ENCODE results near the gene ETV6.

ETV6 gene

DNA sequence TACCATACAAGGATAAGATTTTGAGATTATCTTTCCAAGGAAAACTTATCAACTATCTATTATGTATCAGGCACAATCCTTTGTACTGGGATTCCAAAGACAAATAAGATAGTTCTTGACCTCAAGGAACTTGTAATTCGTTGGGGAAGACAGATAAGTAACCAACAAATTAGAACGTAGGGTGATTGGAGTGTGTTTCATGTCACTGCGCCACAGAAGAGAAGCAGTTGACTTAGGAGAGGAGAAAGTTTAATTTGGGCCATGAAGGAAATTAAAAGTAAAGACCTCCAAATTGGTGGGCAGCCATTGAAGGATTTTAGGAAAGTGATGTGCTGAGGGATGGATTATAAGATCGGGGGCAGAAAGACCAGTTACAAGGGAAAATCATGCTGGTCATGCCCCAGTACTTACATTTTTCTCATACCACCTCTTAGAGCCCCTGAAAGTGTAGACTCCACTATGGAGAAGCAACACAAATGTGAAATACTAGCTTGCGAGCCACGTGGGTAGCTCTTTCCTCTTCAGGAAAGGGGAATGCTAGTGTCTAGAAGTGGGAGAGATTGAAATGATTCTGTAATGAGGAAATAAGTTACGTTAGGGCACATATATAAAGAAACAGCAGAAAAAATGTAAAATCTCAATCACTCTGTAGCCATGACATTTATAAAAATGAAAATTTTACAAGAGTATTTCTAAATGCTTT, 148.7 kb downstream of the ETV6 start:
- DNase-seq (ENCODE audit: low read depth in 2 of 3, low spot score in 2 of 3), result no peak

DNA sequence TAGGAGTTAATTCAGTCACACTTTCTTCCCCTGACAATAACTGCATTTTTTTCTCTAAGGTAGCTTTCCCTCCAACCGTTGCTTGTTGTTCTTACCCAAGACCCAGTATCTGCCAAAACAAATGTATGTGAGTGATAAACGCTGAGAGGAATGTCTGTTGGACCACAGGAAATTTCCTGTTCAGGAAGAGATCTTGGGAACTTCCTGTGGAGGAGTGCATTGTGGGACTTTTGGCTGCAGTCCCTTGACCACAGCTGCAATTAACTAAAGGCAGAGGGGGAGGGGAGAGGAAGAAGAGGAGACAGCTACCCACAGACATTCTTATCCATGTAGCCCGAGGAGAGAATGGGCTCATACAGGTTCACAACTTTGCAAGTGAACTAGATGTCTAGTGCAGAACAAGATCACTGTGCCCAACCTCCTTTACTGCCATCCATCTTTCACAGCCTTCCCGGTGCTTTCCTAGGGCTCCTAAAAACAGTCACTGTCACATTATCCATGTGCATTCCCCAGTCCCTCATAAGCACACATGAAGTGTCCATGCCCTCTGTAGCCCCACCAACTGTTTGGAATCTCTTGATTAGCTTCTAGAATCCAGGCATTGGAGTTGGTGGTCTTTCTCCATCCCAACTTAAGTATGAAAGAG, 149.5 kb downstream of the ETV6 start:
- DNase-seq (ENCODE audit: low read depth in 2 of 3, low spot score in 2 of 3), result no peak

DNA sequence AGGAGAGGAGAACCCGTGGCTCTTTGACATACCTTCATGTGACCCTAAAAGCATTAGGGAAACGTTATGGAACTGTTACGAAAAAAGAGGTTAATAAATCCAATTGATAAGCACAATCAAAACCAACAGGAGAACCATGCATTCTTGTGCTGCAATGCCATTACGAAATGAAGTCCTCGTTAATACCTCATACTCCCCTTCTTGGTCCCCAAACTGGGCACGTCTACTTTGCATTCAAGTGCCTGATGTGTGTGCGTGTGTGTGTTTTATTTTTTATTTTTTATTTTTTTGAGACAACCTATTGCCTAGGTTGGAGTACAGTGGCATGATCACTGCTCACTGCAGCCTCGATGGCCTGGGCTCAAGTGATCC, 150.0 kb downstream of the ETV6 start:
- DNase-seq (ENCODE audit: low read depth in 2 of 3, low spot score in 2 of 3), result no peak

DNA sequence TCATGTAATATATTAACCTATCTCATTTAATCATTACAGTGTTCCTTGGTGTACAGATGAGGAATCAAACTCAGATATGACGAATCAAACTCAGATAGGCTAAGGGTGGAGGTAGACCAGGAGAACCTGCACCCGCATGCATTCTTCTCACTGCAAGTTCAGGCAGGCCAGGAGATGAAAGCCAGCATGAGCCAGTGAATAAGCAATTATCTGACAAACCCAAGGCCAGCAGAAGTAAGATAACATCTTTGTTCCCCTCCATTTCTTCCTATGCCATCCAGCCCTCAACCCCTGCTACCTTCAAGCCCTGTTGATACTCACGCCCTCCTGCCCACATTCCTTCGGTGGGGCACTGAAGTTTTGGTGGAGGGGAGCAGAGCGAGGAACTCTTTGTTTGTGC, 152.2 kb downstream of the ETV6 start:
- no peak for DNase-seq (ENCODE audit: low read depth in 2 of 3, low spot score in 2 of 3)

DNA sequence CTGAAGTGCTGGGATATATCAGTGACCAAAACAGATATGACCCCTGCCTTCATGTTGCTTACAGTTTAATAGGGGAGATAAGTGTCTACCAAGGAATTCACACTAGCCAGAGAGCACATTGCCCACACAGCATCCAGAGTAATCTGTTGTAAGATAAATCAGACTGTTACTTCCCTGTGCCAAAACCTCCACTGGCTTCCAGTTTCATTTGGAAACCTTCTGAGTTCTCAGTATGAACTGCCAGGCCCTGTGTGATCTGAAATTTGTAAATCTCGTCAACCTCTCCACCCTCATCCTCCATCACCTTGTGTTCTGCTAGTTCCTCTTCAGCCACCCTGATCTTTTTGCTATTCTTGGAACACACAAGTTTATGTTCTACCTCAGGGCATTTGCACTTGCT, 154.7 kb downstream of the ETV6 start:
- no peak for DNase-seq (ENCODE audit: low read depth in 2 of 3, low spot score in 2 of 3)

DNA sequence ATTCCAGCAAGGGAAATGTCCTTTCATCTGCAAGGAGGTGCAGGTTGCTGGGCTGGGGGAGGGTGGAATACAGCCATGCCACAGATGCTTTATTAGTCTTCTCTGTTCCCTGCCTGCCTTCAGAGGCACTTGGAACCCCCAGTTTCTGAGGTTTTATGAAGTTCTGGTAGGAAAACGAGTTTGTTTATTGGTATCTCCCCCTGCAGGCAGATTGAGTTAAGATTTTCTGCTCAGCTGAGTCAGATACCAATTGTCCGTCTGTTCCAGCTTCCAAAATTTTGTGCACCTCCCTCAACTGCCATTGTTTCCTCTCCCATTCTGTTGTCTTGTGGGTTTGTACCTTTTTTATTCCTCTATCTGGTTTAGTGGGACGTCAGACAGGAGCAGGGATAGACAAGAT, 155.6 kb downstream of the ETV6 start:
- no peak for DNase-seq (ENCODE audit: low read depth in 2 of 3, low spot score in 2 of 3)

DNA sequence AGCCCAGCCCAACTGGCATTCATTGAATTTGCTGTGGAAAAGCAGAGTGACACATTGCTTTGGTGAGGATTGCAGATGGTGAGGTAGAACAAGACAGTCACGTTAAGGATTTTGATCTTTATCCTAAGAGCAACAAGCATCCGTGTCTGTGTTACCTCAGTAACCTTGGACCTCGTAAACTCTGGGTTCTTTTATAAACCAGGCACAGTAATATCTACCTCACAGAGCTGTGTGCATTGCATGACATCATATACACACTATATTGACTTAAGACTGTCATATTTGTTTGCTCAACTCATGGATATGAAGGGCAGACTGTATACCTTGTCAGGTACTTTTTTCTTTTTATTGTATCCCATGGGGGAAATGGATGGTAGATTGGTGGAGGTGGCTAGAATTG, 156.2 kb downstream of the ETV6 start:
- no peak for DNase-seq (ENCODE audit: low read depth in 2 of 3, low spot score in 2 of 3)

DNA sequence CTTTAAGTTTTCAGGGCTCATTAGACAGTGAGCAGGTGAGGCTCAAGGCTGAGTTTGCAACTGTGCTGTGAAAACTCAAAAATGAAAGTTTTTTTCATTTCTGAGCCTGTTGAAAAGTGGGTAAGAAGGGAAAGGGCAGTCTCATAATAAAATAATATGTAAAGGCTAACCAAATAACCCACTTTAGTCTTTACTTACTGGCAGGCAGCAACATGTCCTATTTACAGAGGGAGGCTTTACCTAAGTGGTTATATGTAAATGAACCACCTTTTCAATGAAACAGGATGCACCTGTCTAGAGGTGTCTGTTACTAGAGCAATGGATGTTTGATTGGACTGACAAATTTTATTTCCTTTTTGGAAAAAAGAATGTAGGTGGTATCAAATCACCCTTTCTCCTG, 158.0 kb downstream of the ETV6 start:
- DNase-seq (ENCODE audit: low read depth in 2 of 3, low spot score in 2 of 3), result no peak

DNA sequence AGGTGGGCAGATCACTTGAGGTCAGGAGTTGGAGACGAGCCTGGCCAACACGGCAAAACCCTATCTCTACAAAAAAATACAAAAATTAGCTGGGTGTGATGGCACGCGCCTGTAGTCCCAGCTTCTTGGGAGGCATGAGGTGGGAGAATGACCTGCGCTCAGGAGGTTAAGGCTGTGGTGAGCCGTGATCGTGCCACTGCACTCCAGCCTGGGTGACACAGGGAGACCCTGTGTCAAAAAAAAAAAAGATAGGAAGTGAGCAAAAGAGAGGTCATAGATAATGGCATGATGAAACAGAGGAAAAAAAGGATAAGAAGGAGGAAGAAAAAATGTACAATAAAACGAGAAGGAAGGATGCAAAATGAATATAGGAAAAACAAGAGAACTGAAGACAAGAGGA, 159.5 kb downstream of the ETV6 start:
- DNase-seq (ENCODE audit: low read depth in 2 of 3, low spot score in 2 of 3), result no peak

DNA sequence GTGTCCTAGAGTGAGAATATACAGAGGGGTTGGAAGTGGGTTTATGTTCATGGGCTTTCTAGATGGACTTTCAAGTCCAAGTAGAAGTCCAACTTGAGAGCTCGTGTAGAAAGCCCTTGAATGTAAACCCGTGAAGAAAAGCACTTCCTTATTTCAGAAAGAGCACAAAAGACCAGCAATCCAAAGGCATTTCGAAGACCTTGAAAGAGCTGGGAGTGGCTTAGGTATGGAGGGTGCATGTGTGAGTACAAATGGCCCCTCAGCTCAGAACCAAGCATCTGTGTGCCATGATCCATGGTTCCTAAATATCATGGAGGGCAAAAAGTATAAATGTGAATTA, 160.7 kb downstream of the ETV6 start:
- no peak for DNase-seq (ENCODE audit: low read depth in 2 of 3, low spot score in 2 of 3)

DNA sequence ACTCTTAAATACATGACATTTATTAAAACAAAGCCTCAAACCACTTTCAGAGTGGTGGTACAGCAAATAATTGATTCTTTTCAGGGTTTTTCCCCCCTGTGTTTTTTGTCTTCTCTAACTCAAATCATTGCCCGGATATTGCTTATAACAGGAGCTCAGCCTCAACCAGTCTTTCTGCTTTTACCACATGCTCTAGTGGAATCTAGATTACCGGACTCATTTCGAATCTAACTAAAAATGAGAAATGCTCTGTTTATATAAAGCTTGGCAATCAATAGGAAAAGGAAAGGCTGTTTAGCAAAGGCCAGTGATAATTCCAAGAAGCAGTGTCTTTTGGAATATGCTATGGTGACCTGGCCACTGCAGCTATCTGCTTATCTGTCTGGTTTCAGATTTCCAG, 161.5 kb downstream of the ETV6 start:
- no peak for DNase-seq (ENCODE audit: low read depth in 2 of 3, low spot score in 2 of 3)

DNA sequence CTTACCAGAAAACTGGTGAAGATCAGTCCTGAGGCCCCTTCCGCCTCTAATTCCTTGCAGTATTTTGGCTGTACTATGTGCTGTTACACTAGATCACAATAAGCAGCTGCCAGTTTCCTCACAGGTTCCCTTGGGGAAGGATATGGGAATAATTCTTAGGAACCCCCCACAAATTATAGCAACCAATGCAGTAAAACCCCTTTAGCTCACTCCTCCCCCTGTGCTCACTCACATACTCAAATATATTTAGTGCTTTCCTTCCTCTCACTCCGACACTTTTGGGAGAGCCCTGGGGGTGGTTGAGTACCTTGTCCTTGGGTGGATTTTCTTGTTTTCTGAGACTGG, 162.7 kb downstream of the ETV6 start:
- no peak for DNase-seq (ENCODE audit: low read depth in 2 of 3, low spot score in 2 of 3)

DNA sequence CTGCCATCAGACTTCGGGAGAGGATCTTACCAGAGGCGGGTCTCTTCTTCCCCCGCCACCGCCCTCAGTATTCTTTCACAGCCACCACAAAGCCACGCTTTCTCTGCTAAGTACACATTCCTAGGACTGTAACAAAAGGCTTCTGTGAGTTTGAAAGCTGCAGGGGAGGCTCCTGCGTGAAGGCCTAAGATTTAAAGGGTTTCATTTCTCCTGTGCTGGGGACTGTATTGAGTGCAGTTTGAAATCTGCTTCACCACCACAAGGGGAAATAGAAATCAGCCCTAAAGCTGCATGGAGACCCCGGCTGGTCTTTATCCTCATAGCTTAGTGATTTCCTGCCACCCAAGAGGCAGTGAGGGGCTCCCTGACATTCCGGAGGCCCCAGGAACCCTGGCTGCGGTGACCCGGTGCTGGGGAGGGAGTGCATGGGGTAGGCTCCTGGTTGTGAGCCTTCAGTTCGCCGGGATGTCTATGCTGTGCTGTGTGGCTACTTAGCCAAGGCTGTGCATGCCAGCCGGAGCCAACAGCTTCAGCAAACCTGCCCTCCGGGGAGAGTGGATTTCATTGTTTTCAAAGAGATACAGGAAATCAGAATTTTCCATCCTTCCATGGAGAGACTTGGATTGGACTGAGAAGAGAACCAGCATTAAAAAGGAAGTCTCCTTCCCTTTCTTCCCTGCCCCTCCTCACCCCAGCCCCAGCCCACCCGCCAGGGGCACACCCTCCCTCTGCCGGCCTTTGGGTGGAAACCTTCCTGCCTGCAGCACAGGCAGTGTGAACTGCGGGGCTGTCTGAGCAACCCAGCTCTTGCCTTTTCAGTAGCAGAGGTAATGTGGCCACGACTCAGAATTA, 163.3 kb downstream of the ETV6 start:
- DNase-seq (ENCODE audit: low read depth in 2 of 3, low spot score in 2 of 3), result no peak

DNA sequence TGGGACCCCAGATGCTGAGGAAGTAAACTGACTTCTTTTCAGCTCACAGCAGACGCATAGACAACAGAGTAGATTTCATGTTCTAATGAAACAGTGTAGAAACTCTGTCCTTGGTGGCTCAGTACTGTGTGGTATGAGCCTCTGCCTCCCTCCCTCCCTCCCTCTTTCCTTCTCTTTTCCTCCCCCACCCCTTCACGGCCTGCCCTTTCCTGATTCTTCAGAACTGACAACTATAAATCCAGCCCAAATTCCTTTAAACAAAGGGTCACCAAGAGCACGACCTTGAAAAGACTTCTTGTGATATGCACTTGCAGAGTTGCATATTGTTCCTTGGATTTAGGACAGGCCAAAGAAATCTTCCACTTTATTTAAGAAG, 164.0 kb downstream of the ETV6 start:
- DNase-seq (ENCODE audit: low read depth in 2 of 3, low spot score in 2 of 3), result no peak

DNA sequence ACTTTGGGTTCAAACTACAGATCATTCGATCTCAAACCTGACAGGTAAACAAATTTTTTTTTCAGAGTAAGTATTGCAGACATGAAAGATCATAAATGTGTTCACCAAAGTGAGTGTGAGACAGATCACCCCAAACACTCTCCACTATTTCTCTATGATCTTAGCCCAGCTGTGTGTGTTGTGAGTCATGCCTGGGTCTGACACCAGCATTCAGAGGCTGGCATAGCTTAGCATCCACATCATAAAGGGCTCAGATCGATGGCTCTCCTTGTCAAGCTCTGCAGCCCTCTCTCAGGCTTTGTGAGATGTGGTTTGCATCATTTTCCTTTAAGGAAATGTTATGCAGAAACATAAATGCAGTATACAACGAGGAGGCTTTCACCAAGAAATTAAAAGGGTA, 164.9 kb downstream of the ETV6 start:
- no peak for DNase-seq (ENCODE audit: low read depth in 2 of 3, low spot score in 2 of 3)

DNA sequence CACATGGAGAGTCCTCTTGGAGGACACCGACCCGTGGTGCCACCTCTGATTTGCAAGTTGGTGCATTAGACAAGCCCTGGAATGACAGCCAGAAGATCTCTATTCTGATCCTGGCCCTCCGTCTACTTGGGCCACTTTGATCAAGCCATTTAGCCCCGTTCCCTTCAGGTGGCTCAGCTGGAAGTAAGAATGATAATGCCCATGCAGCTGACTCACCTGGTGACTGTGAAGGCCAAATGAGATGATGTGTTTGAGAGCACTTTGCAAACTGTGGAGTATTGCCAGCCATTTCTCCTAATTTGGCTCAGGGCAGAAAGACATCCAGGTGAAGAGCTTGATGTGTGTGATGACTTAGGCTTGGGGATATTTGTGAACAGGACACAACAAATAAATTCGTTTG, 165.9 kb downstream of the ETV6 start:
- DNase-seq (ENCODE audit: low read depth in 2 of 3, low spot score in 2 of 3), result no peak

DNA sequence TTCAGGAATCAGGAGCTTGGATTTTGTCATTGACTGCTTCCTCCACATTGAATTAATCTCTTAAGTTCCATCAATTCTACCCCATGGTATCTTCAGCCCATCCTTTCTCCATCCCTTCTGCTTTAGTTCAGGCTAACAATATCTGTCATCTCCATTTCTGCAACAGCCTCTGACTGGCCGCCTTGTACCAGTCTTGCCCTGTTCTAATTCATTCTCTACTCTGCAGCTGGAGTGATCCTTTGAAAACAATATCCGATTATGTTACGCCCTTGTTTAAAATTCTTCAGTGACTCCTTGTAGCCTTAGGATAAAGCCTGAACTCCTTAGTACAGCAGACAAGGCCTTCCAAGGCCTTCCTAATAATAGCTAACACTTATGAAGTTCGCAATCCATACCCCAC, 170.2 kb downstream of the ETV6 start:
- no peak for DNase-seq (ENCODE audit: low read depth in 2 of 3, low spot score in 2 of 3)

DNA sequence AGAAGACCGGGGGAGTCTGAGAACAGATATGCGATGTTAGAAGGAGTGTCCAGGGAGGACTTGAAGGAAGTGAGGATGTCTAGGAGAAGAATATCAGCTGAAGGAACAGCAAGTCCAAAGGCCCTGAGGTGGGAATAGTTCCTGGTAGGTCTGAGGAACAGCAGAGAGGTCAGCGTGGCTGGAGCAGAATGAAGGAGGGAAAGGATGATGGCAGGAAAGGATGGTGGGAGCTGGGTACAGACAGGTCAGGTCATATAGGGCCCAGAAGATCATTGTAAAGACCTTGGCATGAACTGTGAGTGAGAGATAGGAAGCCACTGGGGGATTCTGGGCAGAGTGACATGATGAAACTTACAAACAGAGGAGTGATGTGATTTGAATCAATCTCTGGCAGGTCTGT, 171.0 kb downstream of the ETV6 start:
- DNase-seq (ENCODE audit: low read depth in 2 of 3, low spot score in 2 of 3), result no peak

DNA sequence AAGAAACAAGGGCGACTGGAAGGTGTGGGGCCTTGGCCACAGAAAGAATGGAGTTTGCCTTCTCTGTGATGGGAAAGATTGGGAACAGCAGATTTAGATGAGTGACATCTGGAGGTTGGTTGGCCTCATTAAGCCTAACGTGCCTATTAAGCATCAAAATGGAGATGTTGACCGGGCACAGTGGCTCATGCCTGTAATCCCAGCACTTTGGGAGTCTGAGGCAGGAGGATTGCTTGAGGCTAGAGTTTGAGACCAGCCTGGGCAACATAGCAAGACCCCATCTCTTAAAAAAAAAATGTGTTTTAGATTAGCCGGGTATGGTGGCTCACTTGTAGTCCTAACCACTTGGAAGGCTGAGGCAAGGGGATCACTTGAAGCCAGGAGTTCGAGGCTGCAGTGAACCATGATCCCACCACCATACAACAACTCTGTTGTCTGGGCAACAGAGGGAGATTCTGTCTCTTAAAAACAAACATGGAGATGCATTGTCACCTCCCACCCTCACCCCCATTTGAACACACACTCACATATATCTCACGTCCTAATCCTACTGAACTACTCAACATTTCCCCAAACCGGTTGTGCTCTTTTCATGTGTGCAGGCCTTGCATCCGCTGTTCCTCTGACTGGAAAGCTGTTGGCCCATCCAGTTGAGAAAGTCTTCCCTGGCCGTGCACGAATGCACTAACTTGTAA, 172.1 kb downstream of the ETV6 start:
- DNase-seq (ENCODE audit: low read depth in 2 of 3, low spot score in 2 of 3), result no peak

DNA sequence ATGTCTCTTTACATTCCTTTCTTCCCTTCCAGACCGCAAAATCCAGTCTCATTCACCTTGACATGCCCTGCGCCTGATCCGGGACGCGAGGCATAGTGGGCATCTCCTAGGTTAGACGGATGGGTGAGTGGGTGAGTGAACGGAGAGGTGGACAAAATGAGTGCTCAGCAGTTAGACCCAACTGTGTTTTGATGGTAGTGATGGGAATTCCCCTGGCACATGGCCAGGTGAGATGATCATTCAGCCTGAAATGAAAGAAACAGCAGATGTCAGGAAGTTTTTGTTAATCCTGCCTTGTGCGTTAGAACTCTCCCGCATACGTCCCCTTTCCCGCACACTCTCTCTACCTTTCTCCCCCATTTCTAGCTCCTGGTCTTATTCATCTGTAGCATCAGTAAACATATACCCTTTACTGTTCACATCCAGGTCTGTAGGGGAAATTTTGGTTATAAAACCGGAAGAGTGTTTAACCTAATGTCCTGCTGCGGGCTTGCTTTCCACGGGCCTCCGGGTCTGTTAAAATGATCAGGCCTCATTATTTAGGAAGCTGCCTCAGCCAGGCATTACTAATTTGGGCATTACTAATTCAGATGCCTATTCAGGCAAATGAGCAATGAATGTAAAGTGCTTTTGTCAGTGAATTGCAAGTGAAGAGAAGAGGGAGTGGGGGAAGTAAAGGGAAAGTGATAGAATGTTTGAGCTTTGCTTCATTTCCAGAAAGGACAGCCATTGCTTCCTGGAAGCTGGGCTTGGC, 172.8 kb downstream of the ETV6 start:
- no peak for DNase-seq (ENCODE audit: low read depth in 2 of 3, low spot score in 2 of 3)

DNA sequence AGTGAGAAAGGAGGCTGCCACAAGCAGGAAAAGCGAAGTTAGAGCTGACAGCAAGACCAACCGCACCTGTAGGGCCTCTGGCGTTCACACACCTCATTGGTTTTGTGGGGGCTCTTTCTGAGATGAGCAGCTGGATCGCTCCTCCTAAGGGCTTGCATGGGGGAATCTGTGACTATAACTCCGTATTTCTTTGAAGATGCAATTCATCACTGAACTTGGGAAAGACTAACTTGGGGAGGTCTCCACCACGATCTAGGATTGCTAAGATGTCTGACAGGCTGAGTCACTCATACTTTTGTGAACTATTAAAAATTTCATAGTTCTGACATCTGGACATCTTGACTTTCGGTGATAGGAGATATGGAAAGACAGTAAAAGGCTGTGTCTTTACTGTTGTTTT, 173.6 kb downstream of the ETV6 start:
- DNase-seq (ENCODE audit: low read depth in 2 of 3, low spot score in 2 of 3), result no peak
